H1 (cell line): Measurements from ENCODE around the gene ME3. TPM values are rescaled to one million over a fixed set of nuclear protein-coding genes. Genes with fewer than 3 reads are reported as not detected.

Experiments
- CTCF ChIA-PET: fragments of 300-600 bp; sonication (Branson Sonifier 250); formaldehyde crosslinking; loops from one replicate; lab custom pipeline; 2021; ENCODE audit not compliant: partially characterized antibody; lab: Charles Lee
- POLR2A ChIA-PET: fragments of 300-600 bp; sonication (Branson Sonifier 250); formaldehyde crosslinking; loops from one replicate; lab custom pipeline; 2021; ENCODE audit warnings: inconsistent platforms; ENCODE audit not compliant: partially characterized antibody; lab: Charles Lee
- DNase-seq, 2 experiments: peaks; one replicate each; pipeline versions ENCODE4 v3.0.0 to v3.0.0-alpha.2; 2010 to 2022; ENCODE audit warnings: low spot score in 2 of 2, low read depth in 1 of 2, mixed read lengths in 1 of 2
- FAIRE-seq: peaks from 2 replicates; lab custom pipeline; 2011; peaks lifted over from hg19 to GRCh38; lab: Jason Lieb, UNC
- H2AFZ ChIP-seq: 2 replicates; pipeline ENCODE4 v1.8.1; 2012; ENCODE audit warnings: low read length, inconsistent platforms
- H2AK5ac ChIP-seq: 2 replicates; pipeline ENCODE4 v1.6.1; 2013; ENCODE audit warnings: low read depth, low read length
- H2BK120ac ChIP-seq: replicated peaks from 2 replicates; pipeline ENCODE3; 2013; ENCODE audit warnings: low read depth, low read length, inconsistent platforms
- H2BK12ac ChIP-seq: 2 replicates; pipeline ENCODE4 v1.6.1; 2013; ENCODE audit warnings: low read depth, low read length
- H2BK15ac ChIP-seq: 2 replicates; pipeline ENCODE4 v1.6.1; 2013; ENCODE audit warnings: low read length
- H2BK20ac ChIP-seq: 2 replicates; pipeline ENCODE4 v1.6.1; 2013; ENCODE audit warnings: low read length
- H2BK5ac ChIP-seq: 2 replicates; pipeline ENCODE4 v1.6.1; 2013; ENCODE audit warnings: low read depth, low read length
- H3K14ac ChIP-seq: 2 replicates; pipeline ENCODE4 v1.6.1; 2013; ENCODE audit warnings: inconsistent platforms; ENCODE audit not compliant: insufficient read length
- H3K18ac ChIP-seq: 2 replicates; pipeline ENCODE4 v1.6.1; 2013; ENCODE audit warnings: low read length; ENCODE audit errors: extremely low read depth
- H3K23ac ChIP-seq: 2 replicates; pipeline ENCODE4 v1.6.1; 2013; ENCODE audit warnings: inconsistent platforms; ENCODE audit not compliant: insufficient read length
- H3K23me2 ChIP-seq: 2 replicates; pipeline ENCODE4 v1.6.1; 2013; ENCODE audit warnings: low read depth, low read length
- H3K27ac ChIP-seq: 2 replicates; pipeline ENCODE4 v1.6.1; 2011; ENCODE audit warnings: low read depth, low read length, inconsistent platforms
- H3K27me3 ChIP-seq, 4 experiments: replicated peaks in 1 of 4; 1 replicate in 1 of 4; 2 replicates in 3 of 4; pipeline versions ENCODE4 v1.6.1 to v1.8.1; 2011 to 2013; ENCODE audit warnings: low read length in 3 of 4, mild to moderate bottlenecking in 3 of 4, inconsistent platforms in 2 of 4, mixed read lengths in 2 of 4, moderate library complexity in 1 of 4; ENCODE audit not compliant: control insufficient read depth in 3 of 4, insufficient read depth in 3 of 4; ENCODE audit errors: extremely low read depth in 1 of 4
- H3K36me3 ChIP-seq, 4 experiments: 2 replicates each; pipeline versions ENCODE4 v1.6.1 to v1.8.1; 2011 to 2013; ENCODE audit warnings: mild to moderate bottlenecking in 4 of 4, low read length in 3 of 4, moderate library complexity in 2 of 4, control low read depth in 1 of 4, inconsistent platforms in 1 of 4; ENCODE audit not compliant: insufficient read depth in 4 of 4, control insufficient read depth in 2 of 4
- H3K4ac ChIP-seq: replicated peaks from 2 replicates; pipeline ENCODE3; 2013; ENCODE audit warnings: low read length, low read depth, mixed read lengths, inconsistent platforms; ENCODE audit not compliant: insufficient read length
- H3K4me1 ChIP-seq, 4 experiments: replicated peaks in 1 of 4; 1 replicate in 1 of 4; 2 replicates in 3 of 4; pipeline versions ENCODE4 v1.6.1 to v1.8.1; 2011 to 2013; ENCODE audit warnings: low read length in 3 of 4, inconsistent platforms in 2 of 4, mixed read lengths in 1 of 4; ENCODE audit not compliant: insufficient read depth in 4 of 4, control insufficient read depth in 3 of 4
- H3K4me2 ChIP-seq, 2 experiments: 2 replicates each; pipeline versions ENCODE4 v1.6.1 to v1.8.1; 2011 to 2013; ENCODE audit warnings: low read depth in 2 of 2, low read length in 2 of 2, control low read depth in 1 of 2, inconsistent platforms in 1 of 2, mild to moderate bottlenecking in 1 of 2; ENCODE audit not compliant: insufficient read depth in 1 of 2
- H3K4me3 ChIP-seq, 4 experiments: fragments of 200-600, 300-600 bp in 1 of 4; sonication (generic), shearing (Covaris generic), sonication (Bioruptor Twin) in 1 of 4; 2 replicates each; pipeline versions ENCODE4 v1.5.1 to v1.8.1; 2011 to 2016; ENCODE audit warnings: low read length in 4 of 4, low read depth in 3 of 4, control low read depth in 2 of 4, inconsistent platforms in 2 of 4, mild to moderate bottlenecking in 2 of 4, mixed read lengths in 1 of 4, moderate library complexity in 1 of 4; ENCODE audit not compliant: insufficient read depth in 2 of 4; ENCODE audit errors: extremely low read depth in 1 of 4
- H3K56ac ChIP-seq: replicated peaks from 2 replicates; pipeline ENCODE3; 2013; ENCODE audit warnings: low read depth, mild to moderate bottlenecking, mixed read lengths, low read length, inconsistent platforms; ENCODE audit not compliant: insufficient read length
- H3K79me1 ChIP-seq: 2 replicates; pipeline ENCODE4 v1.6.1; 2013; ENCODE audit warnings: low read depth, low read length, control low read depth
- H3K79me2 ChIP-seq, 2 experiments: 2 replicates each; pipeline versions ENCODE4 v1.6.1 to v1.8.1; 2012 to 2013; ENCODE audit warnings: low read length in 2 of 2, mild to moderate bottlenecking in 2 of 2, inconsistent platforms in 1 of 2; ENCODE audit not compliant: insufficient read depth in 2 of 2, control insufficient read depth in 1 of 2
- H3K9ac ChIP-seq, 4 experiments: replicated peaks in 1 of 4; 1 replicate in 1 of 4; 2 replicates in 3 of 4; pipeline versions ENCODE4 v1.6.1 to v1.8.1; 2011 to 2013; ENCODE audit warnings: low read depth in 3 of 4, low read length in 3 of 4, control low read depth in 2 of 4, mild to moderate bottlenecking in 2 of 4, moderate library complexity in 2 of 4, inconsistent platforms in 1 of 4; ENCODE audit errors: extremely low read depth in 1 of 4
- H3K9me3 ChIP-seq, 2 experiments: 2 replicates each; pipeline versions ENCODE4 v1.6.1 to v1.8.1; 2012 to 2013; ENCODE audit warnings: mild to moderate bottlenecking in 2 of 2, moderate library complexity in 2 of 2, control low read depth in 1 of 2, inconsistent platforms in 1 of 2, low read depth in 1 of 2, low read length in 1 of 2, mixed read lengths in 1 of 2; ENCODE audit not compliant: insufficient read depth in 2 of 2
- H4K20me1 ChIP-seq, 2 experiments: replicated peaks in 1 of 2; 2 replicates each; pipeline versions ENCODE3 to v1.8.1; 2011 to 2013; ENCODE audit warnings: inconsistent platforms in 2 of 2, low read length in 2 of 2, mild to moderate bottlenecking in 1 of 2; ENCODE audit not compliant: insufficient read depth in 2 of 2, control insufficient read depth in 1 of 2
- H4K5ac ChIP-seq: 2 replicates; pipeline ENCODE4 v1.6.1; 2013; ENCODE audit warnings: low read length, low read depth, mixed read lengths, inconsistent platforms; ENCODE audit not compliant: insufficient read length
- H4K8ac ChIP-seq: 2 replicates; pipeline ENCODE4 v1.8.0; 2013; ENCODE audit warnings: mild to moderate bottlenecking, moderate library complexity, low read length, inconsistent platforms; ENCODE audit not compliant: insufficient read depth; ENCODE audit errors: extremely low read depth
- H4K91ac ChIP-seq: replicated peaks from 2 replicates; pipeline ENCODE3; 2013; ENCODE audit warnings: low read length, mixed read lengths, inconsistent platforms; ENCODE audit not compliant: insufficient read length
- RAD21 ChIP-seq, 2 experiments: IDR thresholded peaks in 1 of 2; conservative IDR thresholded peaks in 1 of 2; 2 replicates each; pipeline ENCODE4 v1.6.1; 2011; ENCODE audit warnings: low read depth in 2 of 2, low read length in 2 of 2, improper control_type of control experiment in 1 of 2, inconsistent platforms in 1 of 2, mild to moderate bottlenecking in 1 of 2, moderate library complexity in 1 of 2
- RNF2 ChIP-seq: fragments of 200-900, 300-1000 bp; sonication (generic); IDR thresholded peaks from 2 replicates; pipeline ENCODE4 v1.7.1; 2016; ENCODE audit warnings: borderline replicate concordance, low read depth, mild to moderate bottlenecking, antibody characterized with exemption, low read length; ENCODE audit not compliant: poor library complexity, severe bottlenecking; ENCODE audit errors: missing control alignments
- WGBS, 2 experiments: shearing (Covaris generic) in 1 of 2; methylation state at CpG; one replicate each; pipeline versions ENCODE4 v1.1.6 to v1.1.7; 2013 to 2015; ENCODE audit warnings: low lambda C conversion rate in 2 of 2, mixed read lengths in 2 of 2, inconsistent platforms in 1 of 2, low coverage in 1 of 2, missing lambda C conversion rate in 1 of 2; ENCODE audit not compliant: insufficient replicate concordance in 2 of 2, insufficient coverage in 1 of 2, insufficient read length in 1 of 2; ENCODE audit errors: extremely low coverage in 1 of 2, missing lambda C conversion rate in 1 of 2; 5-methylcytosine and 5-hydroxymethylcytosine counted together
- polyA plus RNA-seq, 7 experiments: library from polyadenylated mRNA; depleted of rRNA in 3 of 7; stranded (reverse) in 5 of 7; unstranded in 2 of 7; fragments of >200 nt in 5 of 7; fragments of 200-250 nt in 2 of 7; gene quantifications; 1 replicate in 5 of 7; 2 replicates in 1 of 7; 4 replicates in 1 of 7; pipeline versions ENCODE4 v1.2.1 to v1.2.3, GENCODE V29; 2011 to 2013; ENCODE audit warnings: missing spikeins in 2 of 7, mixed read lengths in 2 of 7
- total RNA-seq: library from RNA; stranded (reverse); fragmentation: NEBNext Ultra II Directional; extraction: Animal tissue kit (Norgen Biotek cat#: 25700); gene quantifications from 2 replicates; pipeline ENCODE4 v1.2.1, GENCODE V29; 2021

ME3 gene
- total and polyA plus RNA-seq, 2 of the 8 experiments (the other 6 are each of a cell fraction or from before 2014, with no cell fraction given): 1.5 to 2.8 TPM

DNA sequence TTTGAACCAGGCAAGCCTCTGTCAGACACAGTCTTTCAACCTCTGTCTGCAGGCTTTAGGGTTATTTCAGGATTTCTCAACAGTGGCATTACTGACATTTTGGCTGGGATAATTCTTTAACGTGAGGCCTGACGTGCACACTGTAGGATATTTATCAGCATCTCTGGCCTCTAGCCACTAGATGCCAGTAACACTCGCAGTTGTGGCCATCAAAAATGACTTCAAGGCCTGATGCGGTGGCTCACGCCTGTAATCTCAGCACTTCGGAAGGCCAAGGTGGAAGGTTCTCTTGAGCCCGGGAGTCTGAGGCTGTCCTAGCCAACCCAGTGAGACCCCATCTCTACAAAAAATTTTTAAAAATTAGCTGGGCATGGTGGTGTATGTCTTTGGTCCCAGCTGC, 184.7 kb downstream of the ME3 start:
- no peak overlapping the region for H4K8ac ChIP-seq
- H4K5ac ChIP-seq: no peak overlapping the region
- H3K4me1 ChIP-seq: no peaks in the 10 kb centered on the region
- FAIRE-seq (no peak), DNase-seq (no peak)
- H3K9ac ChIP-seq: no peak overlapping the region
- H2BK5ac ChIP-seq: no peak overlapping the region
- H3K23me2 ChIP-seq: no peaks in the 10 kb centered on the region; the same call in 1 of the 2 replicates
- no peak overlapping the region for H3K27ac ChIP-seq
- H3K18ac ChIP-seq: no peak overlapping the region
- H3K23ac ChIP-seq: no peak overlapping the region
- no peak overlapping the region for H2BK20ac ChIP-seq
- H3K79me1 ChIP-seq: no peaks in the 10 kb centered on the region
- H3K4me3 ChIP-seq: no peak overlapping the region
- POLR2A ChIA-PET: no interaction called here
- no peaks in the 10 kb centered on the region for H3K79me2 ChIP-seq
- no peak overlapping the region for H3K4me2 ChIP-seq
- no peaks in the 10 kb centered on the region for H3K36me3 ChIP-seq
- H3K4ac ChIP-seq: no peak overlapping the region
- no peak overlapping the region for H2AFZ ChIP-seq
- no peak overlapping the region for H4K91ac ChIP-seq
- TF ChIP-seq RNF2 (no peak), RAD21 (IDR thresholded peaks at IDR 0.05 in 1 of 2, conservative IDR thresholded peaks at IDR 0.05 in 1 of 2; ENCODE audit: low read depth in 2 of 2, low read length in 2 of 2) (peak; percentile 19 to 25; a peak in 3 of 4 replicates)
- CTCF ChIA-PET: no interaction called here
- H4K20me1 ChIP-seq: no peaks in the 10 kb centered on the region
- H2BK12ac ChIP-seq: no peak overlapping the region
- H3K9me3 ChIP-seq: no peaks in the 10 kb centered on the region
- no peak overlapping the region for H3K56ac ChIP-seq
- no peak overlapping the region for H2BK120ac ChIP-seq
- no peak overlapping the region for H3K14ac ChIP-seq
- H3K27me3 ChIP-seq: no peaks in the 10 kb centered on the region
- H2BK15ac ChIP-seq: no peak overlapping the region
- 96% methylated on average over 7 of the region's 7 CpGs; no CpG with 5 or more reads in 1 of the 2 experiments for WGBS, 2 experiments
- no peak overlapping the region for H2AK5ac ChIP-seq
